ENCODE data around the gene MAB21L4.

DNA sequence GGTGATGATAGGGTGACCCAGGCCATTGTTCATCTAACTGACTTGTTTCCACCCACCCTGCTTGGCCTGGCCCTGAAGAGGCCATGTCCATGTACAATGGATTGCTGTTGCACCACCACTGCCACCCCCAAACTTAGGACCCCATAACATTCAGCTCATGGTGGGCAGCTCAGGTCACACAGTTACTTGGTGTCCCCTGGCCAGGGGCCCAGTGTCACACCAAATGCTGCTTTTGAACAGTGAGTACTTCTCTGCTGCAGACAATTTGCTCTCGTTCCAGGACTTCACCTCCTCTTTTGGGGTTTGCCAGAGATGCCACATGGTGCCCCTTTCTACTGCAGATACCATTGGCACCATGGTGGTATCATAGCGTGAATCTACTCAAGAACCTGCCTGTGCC is 11.7 kb downstream of the MAB21L4 start:
- TF ChIP-seq CTCF (conservative IDR thresholded peaks at IDR 0.05) (no peak), ZFX (IDR thresholded peaks at IDR 0.05) (no peak)

Measured in C4-2B (cell line).